Sigmoid colon (tissue), 7 donors: ENCODE results near the gene MYRIP. TPM values are rescaled to one million over a fixed set of nuclear protein-coding genes. Genes with fewer than 3 reads are reported as not detected.

Experiments used
- DNase-seq: peaks from one replicate; pipeline ENCODE4 v3.0.0-alpha.2; 2019
- H3K27ac ChIP-seq, 4 donors: fragments of 200-600 bp; sonication (generic); one replicate each; pipeline ENCODE4 v1.5.1; 2016 to 2019; ENCODE audit warnings: mild to moderate bottlenecking in 1 of 4
- H3K27me3 ChIP-seq, 3 donors: fragments of 200-600 bp; sonication (generic); one replicate each; pipeline ENCODE4 v1.5.1; 2019; ENCODE audit warnings: mild to moderate bottlenecking in 1 of 3
- H3K36me3 ChIP-seq, 4 donors: fragments of 200-600 bp; sonication (generic); one replicate each; pipeline ENCODE4 v1.5.1; 2016 to 2019
- H3K4me1 ChIP-seq, 4 donors: fragments of 200-600 bp; sonication (generic); one replicate each; pipeline ENCODE4 v1.5.1; 2017 to 2019
- H3K4me3 ChIP-seq, 4 donors: fragments of 200-600 bp; sonication (generic); one replicate each; pipeline ENCODE4 v1.5.1; 2017 to 2019; ENCODE audit warnings: mild to moderate bottlenecking in 2 of 4, moderate library complexity in 1 of 4
- H3K9me3 ChIP-seq, 4 donors: fragments of 200-600 bp in 3 of 4; sonication (generic) in 3 of 4; one replicate each; pipeline versions ENCODE4 v1.5.1 to v1.6.1; 2013 to 2019
- EP300 ChIP-seq, 4 donors: sonication (generic); formaldehyde crosslinking; IDR thresholded peaks; one replicate each; pipeline ENCODE4 v1.6.1; 2017; ENCODE audit warnings: antibody characterized with exemption in 4 of 4
- POLR2A ChIP-seq, 2 donors: fragments of 450-650 bp; IDR thresholded peaks; one replicate each; pipeline ENCODE4 v1.6.1; 2016; ENCODE audit warnings: antibody characterized with exemption in 2 of 2, mild to moderate bottlenecking in 2 of 2, moderate library complexity in 2 of 2
- POLR2AphosphoS5 ChIP-seq, 4 donors: sonication (generic); formaldehyde crosslinking; IDR thresholded peaks; one replicate each; pipeline ENCODE4 v1.6.1; 2017; ENCODE audit warnings: antibody characterized with exemption in 4 of 4
- WGBS, 2 donors: extraction: QIAGEN DNeasy Blood & Tissue Kit; methylation state at CpG; one replicate each; pipeline ENCODE4 v1.1.7; 2013; 5-methylcytosine and 5-hydroxymethylcytosine counted together
- intact Hi-C: fragments of 100-400 bp; cut with DNase I; formaldehyde crosslinking; loops from one replicate; pipeline ENCODE4 v1.15.1; 2023
- polyA plus RNA-seq, 3 donors: library from polyadenylated mRNA; stranded (reverse); fragments of 200-250 nt; gene quantifications; one replicate each; pipeline ENCODE4 v1.2.3, GENCODE V29; 2013
- total RNA-seq, 4 donors: library from RNA; depleted of rRNA; stranded (reverse); fragments of >200 nt; gene quantifications; one replicate each; pipeline ENCODE4 v1.1.0, GENCODE V29; 2016
- TF ChIP-seq, protein P1 (sequence below), 4 experiments: fragments of 450-650 bp in 3 of 4; fragments of 200-600 bp in 1 of 4; IDR thresholded peaks; one replicate each; pipeline ENCODE4 v1.5.1; 2016 to 2019; ENCODE audit warnings: antibody characterized with exemption in 4 of 4, mild to moderate bottlenecking in 3 of 4, moderate library complexity in 2 of 4
- donor health status: healthy with polysubstance abuse.
- donor health status: Bipolar disorder and iron deficiency.
- donor health status: healthy.

The MYRIP gene
- total and polyA plus RNA-seq, 7 donors: 2.2 to 5.5 (median 4.2) TPM

DNA sequence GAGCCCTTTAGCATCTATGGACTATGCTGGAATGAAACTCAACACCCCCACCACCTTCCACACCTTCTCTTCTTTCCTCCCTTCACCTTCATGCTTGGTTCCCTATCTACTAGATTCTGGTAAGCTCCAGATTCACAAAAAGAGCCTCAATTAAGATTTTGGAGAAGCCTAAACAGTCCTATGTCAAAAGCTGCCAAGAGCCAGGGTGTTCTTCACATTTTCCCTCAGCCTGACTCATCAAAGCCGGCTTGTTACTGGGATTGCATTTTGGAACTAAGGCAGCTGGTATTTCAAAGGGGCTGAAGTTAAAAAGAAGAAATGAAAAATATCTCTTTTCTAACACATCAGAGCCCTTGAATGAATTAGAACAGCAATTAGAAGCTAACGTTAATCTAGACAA is 247.7 kb downstream of the MYRIP start:
- Histone ChIP-seq H3K4me3 (no peak overlapping the region), H3K4me1 (peaks cover 0 to 10% (median 0%) of the 10 kb centered on the region in 4 donors), H3K9me3 (no peaks in the 10 kb centered on the region), H3K27me3 (no peaks in the 10 kb centered on the region), H3K36me3 (no peaks in the 10 kb centered on the region), H3K27ac (no peak overlapping the region)
- 81 to 86% methylated on average over 2 of the region's 2 CpGs for WGBS, 2 donors
- intact Hi-C loops: no loop called here
- DNase-seq: no peak
- TF ChIP-seq POLR2A (IDR thresholded peaks at IDR 0.05) (no peak), POLR2AphosphoS5 (IDR thresholded peaks at IDR 0.05) (no peak), EP300 (IDR thresholded peaks at IDR 0.05) (no peak)
- TF ChIP-seq, protein P1, sequence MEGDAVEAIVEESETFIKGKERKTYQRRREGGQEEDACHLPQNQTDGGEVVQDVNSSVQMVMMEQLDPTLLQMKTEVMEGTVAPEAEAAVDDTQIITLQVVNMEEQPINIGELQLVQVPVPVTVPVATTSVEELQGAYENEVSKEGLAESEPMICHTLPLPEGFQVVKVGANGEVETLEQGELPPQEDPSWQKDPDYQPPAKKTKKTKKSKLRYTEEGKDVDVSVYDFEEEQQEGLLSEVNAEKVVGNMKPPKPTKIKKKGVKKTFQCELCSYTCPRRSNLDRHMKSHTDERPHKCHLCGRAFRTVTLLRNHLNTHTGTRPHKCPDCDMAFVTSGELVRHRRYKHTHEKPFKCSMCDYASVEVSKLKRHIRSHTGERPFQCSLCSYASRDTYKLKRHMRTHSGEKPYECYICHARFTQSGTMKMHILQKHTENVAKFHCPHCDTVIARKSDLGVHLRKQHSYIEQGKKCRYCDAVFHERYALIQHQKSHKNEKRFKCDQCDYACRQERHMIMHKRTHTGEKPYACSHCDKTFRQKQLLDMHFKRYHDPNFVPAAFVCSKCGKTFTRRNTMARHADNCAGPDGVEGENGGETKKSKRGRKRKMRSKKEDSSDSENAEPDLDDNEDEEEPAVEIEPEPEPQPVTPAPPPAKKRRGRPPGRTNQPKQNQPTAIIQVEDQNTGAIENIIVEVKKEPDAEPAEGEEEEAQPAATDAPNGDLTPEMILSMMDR (IDR thresholded peaks at IDR 0.05): no peak

GRCh38 chr3:40057786-40058185 is 248.4 kb downstream of the MYRIP start:
- Histone ChIP-seq H3K4me3 (no peak overlapping the region), H3K27me3 (no peaks in the 10 kb centered on the region), H3K9me3 (no peaks in the 10 kb centered on the region), H3K36me3 (no peaks in the 10 kb centered on the region), H3K27ac (no peak overlapping the region), H3K4me1 (peaks cover 0 to 10% (median 0%) of the 10 kb centered on the region in 4 donors)
- DNase-seq: no peak
- WGBS, 2 donors: 89 to 98% methylated on average over 1 of the region's 1 CpG
- TF ChIP-seq POLR2AphosphoS5 (IDR thresholded peaks at IDR 0.05) (no peak), EP300 (IDR thresholded peaks at IDR 0.05) (no peak), POLR2A (IDR thresholded peaks at IDR 0.05) (no peak)
- TF ChIP-seq, protein P1 (IDR thresholded peaks at IDR 0.05): no peak
- intact Hi-C loops: no loop called here

GRCh38 chr3:40068636-40069035 is 259.2 kb downstream of the MYRIP start:
- Histone ChIP-seq H3K9me3 (no peaks in the 10 kb centered on the region), H3K4me3 (no peak overlapping the region), H3K4me1 (no peaks in the 10 kb centered on the region), H3K36me3 (no peaks in the 10 kb centered on the region), H3K27ac (no peak overlapping the region), H3K27me3 (no peaks in the 10 kb centered on the region)
- 84 to 86% methylated on average over 4 of the region's 4 CpGs for WGBS, 2 donors
- no peak for DNase-seq
- TF ChIP-seq POLR2AphosphoS5 (IDR thresholded peaks at IDR 0.05): no peak
- TF ChIP-seq, protein P1 (IDR thresholded peaks at IDR 0.05): no peak
- TF ChIP-seq POLR2A (IDR thresholded peaks at IDR 0.05): no peak
- no peak for TF ChIP-seq EP300 (IDR thresholded peaks at IDR 0.05)
- intact Hi-C loops: no loop called here

DNA sequence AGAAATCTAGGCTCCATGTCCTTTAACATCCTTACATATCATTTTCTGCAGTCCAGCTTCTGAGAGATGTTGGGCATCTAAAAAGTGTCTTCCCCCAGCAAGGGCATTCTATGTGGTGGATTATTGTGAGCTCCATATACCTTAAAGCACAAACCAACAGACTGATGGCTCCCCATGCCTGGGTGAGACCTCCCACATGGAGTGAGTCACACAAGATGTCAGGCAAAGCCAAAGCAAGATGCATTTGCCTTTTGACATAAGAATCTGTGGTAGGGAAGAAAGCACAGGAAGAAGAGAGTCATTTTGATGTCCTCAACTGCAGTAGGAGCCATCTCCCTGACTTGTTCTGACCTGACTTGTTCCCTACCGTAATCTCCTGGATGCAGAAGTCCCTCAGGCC is 261.4 kb downstream of the MYRIP start:
- H3K9me3 ChIP-seq: no peaks in the 10 kb centered on the region
- intact Hi-C loops: no loop called here
- no peaks in the 10 kb centered on the region for H3K4me1 ChIP-seq
- no peak overlapping the region for H3K27ac ChIP-seq
- H3K4me3 ChIP-seq: no peak overlapping the region
- WGBS, 2 donors: 96 to 99% methylated on average over 1 of the region's 1 CpG
- no peak for DNase-seq
- TF ChIP-seq, protein P1 (IDR thresholded peaks at IDR 0.05): no peak
- H3K36me3 ChIP-seq: no peaks in the 10 kb centered on the region
- H3K27me3 ChIP-seq: no peaks in the 10 kb centered on the region

GRCh38 chr3:40071683-40072238 is 262.4 kb downstream of the MYRIP start:
- no peak overlapping the region for H3K27ac ChIP-seq
- WGBS, 2 donors: 39 to 77% methylated on average over 3 of the region's 3 CpGs
- TF ChIP-seq POLR2A (IDR thresholded peaks at IDR 0.05) (no peak), EP300 (IDR thresholded peaks at IDR 0.05) (no peak), POLR2AphosphoS5 (IDR thresholded peaks at IDR 0.05) (no peak)
- TF ChIP-seq, protein P1 (IDR thresholded peaks at IDR 0.05): no peak
- no peak for DNase-seq
- H3K9me3 ChIP-seq: no peaks in the 10 kb centered on the region
- H3K27me3 ChIP-seq: no peaks in the 10 kb centered on the region
- no peaks in the 10 kb centered on the region for H3K36me3 ChIP-seq
- no peak overlapping the region for H3K4me3 ChIP-seq
- no peaks in the 10 kb centered on the region for H3K4me1 ChIP-seq
- intact Hi-C loops: no loop called here
